DLD1 (cell line): Measurements from ENCODE around the gene CLECL1.

ENCODE experiments used
- in situ Hi-C: cut with HindIII; loops from 2 replicates; pipeline ENCODE4 v1.10.0; 2017; ENCODE audit warnings: low sequenced_read_pairs

The CLECL1 gene

GRCh38 chr12:9732921-9733461, at the start of gene CLECL1:
TSS of gene CLECL1 (minus strand) at chr12:9733097.
- in situ Hi-C loops = no loop called here

GRCh38 chr12:9781360-9781759, 48.5 kb upstream of the CLECL1 start:
- in situ Hi-C loops = no loop called here

GRCh38 chr12:9779209-9779608, 46.3 kb upstream of the CLECL1 start:
- in situ Hi-C loops = no loop called here

GRCh38 chr12:9776781-9777180, 43.9 kb upstream of the CLECL1 start:
- in situ Hi-C loops = no loop called here

GRCh38 chr12:9773216-9773877, 40.5 kb upstream of the CLECL1 start:
- in situ Hi-C loops = no loop called here

- in situ Hi-C loops = no loop called here
These were observed 30.1 kb upstream of the CLECL1 start for GRCh38 chr12:9763025-9763424.

GRCh38 chr12:9762369-9762768, 29.5 kb upstream of the CLECL1 start:
- in situ Hi-C loops = no loop called here

GRCh38 chr12:9761419-9761781, 28.5 kb upstream of the CLECL1 start:
- in situ Hi-C loops = no loop called here

GRCh38 chr12:9760699-9761418, 28.0 kb upstream of the CLECL1 start, which contains the start of gene CD69:
TSS of gene CD69 (minus strand) at chr12:9760901. CDS start at chr12:9760820, 81 bp downstream.
- in situ Hi-C loops = no loop called here

GRCh38 chr12:9760120-9760519, 27.2 kb upstream of the CLECL1 start:
- in situ Hi-C loops = no loop called here

GRCh38 chr12:9759694-9760093, 26.8 kb upstream of the CLECL1 start:
- in situ Hi-C loops = no loop called here

GRCh38 chr12:9758119-9758518, 25.2 kb upstream of the CLECL1 start:
- in situ Hi-C loops = no loop called here

- in situ Hi-C loops = no loop called here
These were observed 24.6 kb upstream of the CLECL1 start for GRCh38 chr12:9757433-9758025.

- in situ Hi-C loops = no loop called here
These were observed 23.8 kb upstream of the CLECL1 start for GRCh38 chr12:9756706-9757105.

GRCh38 chr12:9756170-9756569, 23.3 kb upstream of the CLECL1 start:
- in situ Hi-C loops = no loop called here

GRCh38 chr12:9755567-9755966, 22.7 kb upstream of the CLECL1 start:
- in situ Hi-C loops = no loop called here

- in situ Hi-C loops = no loop called here
These were observed 22.1 kb upstream of the CLECL1 start for GRCh38 chr12:9755035-9755434.

- in situ Hi-C loops = no loop called here
These were observed 21.4 kb upstream of the CLECL1 start for GRCh38 chr12:9754099-9754927.

GRCh38 chr12:9753498-9753897, 20.6 kb upstream of the CLECL1 start:
- in situ Hi-C loops = no loop called here

- in situ Hi-C loops = no loop called here
These were observed 20.2 kb upstream of the CLECL1 start for GRCh38 chr12:9753073-9753472.
